Measurements from ENCODE around the gene ART5. TPM values are rescaled to one million over a fixed set of nuclear protein-coding genes. Genes with fewer than 3 reads are reported as not detected.
A peak's percentile ranks its signal among the peaks of the same experiment; 100 is the strongest.

ART5 gene, protein sequence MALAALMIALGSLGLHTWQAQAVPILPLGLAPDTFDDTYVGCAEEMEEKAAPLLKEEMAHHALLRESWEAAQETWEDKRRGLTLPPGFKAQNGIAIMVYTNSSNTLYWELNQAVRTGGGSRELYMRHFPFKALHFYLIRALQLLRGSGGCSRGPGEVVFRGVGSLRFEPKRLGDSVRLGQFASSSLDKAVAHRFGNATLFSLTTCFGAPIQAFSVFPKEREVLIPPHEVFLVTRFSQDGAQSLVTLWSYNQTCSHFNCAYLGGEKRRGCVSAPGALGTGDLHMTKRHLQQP
- not detected for total RNA-seq

DNA sequence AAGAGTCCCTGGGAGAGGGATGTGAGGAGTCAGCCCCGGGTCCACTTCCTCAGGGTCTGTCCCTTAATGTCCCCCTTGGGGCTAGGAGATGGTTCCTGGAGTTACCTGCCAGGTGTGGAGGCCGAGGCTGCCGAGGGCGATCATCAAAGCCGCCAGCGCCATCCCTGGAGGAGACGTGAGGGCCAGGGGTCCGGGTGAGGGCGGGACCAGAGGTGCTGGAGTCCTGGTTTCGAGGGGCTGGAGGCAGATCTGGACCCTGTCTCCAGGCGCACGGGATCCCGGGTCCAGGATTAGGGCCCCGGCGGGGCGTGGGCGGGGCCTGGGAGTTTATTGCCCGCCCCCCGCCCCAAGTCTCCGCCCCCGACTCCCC is at the start of gene ART5:
Gene ART5 (minus strand): TSS at position 292 of the 370 bp plus-strand sequence. CDS start 130 bp downstream, at position 162.
- H3K9me3 ChIP-seq = no peaks in the 10 kb centered on the region
- no peaks in the 10 kb centered on the region for H3K36me3 ChIP-seq
- H3K27ac ChIP-seq = no peak within 1 kb of the TSS
- H3K4me3 ChIP-seq = peak within 1 kb of the TSS; percentile 57 to 64
- no peak for DNase-seq (ENCODE audit: low spot score in 2 of 2)
- TF ChIP-seq, protein P1, sequence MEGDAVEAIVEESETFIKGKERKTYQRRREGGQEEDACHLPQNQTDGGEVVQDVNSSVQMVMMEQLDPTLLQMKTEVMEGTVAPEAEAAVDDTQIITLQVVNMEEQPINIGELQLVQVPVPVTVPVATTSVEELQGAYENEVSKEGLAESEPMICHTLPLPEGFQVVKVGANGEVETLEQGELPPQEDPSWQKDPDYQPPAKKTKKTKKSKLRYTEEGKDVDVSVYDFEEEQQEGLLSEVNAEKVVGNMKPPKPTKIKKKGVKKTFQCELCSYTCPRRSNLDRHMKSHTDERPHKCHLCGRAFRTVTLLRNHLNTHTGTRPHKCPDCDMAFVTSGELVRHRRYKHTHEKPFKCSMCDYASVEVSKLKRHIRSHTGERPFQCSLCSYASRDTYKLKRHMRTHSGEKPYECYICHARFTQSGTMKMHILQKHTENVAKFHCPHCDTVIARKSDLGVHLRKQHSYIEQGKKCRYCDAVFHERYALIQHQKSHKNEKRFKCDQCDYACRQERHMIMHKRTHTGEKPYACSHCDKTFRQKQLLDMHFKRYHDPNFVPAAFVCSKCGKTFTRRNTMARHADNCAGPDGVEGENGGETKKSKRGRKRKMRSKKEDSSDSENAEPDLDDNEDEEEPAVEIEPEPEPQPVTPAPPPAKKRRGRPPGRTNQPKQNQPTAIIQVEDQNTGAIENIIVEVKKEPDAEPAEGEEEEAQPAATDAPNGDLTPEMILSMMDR (IDR thresholded peaks at IDR 0.05) = no peak
- H3K27me3 ChIP-seq = no peaks in the 10 kb centered on the region
- H3K4me1 ChIP-seq = peaks cover 0 to 5% of the 10 kb centered on the region in 2 donors
- intact Hi-C loops (cut with DNase I) = no loop called here

DNA sequence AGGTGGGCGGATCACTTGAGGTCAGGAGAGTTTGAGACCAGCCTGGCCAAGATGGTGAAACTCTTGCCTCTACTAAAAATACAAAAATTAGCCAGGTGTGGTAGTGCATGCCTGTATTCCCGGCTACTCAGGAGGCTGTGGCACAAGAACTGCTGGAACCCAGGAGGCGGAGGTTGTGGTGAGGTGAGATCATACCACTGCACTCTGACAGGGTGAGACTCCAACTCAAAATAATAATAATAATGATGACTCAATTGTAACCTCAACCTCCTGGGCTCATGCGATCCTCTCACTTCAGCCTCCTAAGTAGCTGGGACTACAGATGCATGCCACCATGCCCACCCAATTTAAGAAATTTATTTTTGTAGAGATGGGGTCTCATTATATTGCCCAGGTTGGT is 45.0 kb upstream of the ART5 start:
- Histone ChIP-seq H3K27ac (no peak overlapping the region), H3K27me3 (no peaks in the 10 kb centered on the region), H3K9me3 (no peaks in the 10 kb centered on the region), H3K4me1 (no peaks in the 10 kb centered on the region), H3K36me3 (peaks cover 75 to 95% of the 10 kb centered on the region in 2 donors), H3K4me3 (no peak overlapping the region)
- DNase-seq (ENCODE audit: low spot score in 2 of 2) = no peak
- TF ChIP-seq, protein P1 (IDR thresholded peaks at IDR 0.05) = no peak
- intact Hi-C loops (cut with DNase I) = no loop called here

DNA sequence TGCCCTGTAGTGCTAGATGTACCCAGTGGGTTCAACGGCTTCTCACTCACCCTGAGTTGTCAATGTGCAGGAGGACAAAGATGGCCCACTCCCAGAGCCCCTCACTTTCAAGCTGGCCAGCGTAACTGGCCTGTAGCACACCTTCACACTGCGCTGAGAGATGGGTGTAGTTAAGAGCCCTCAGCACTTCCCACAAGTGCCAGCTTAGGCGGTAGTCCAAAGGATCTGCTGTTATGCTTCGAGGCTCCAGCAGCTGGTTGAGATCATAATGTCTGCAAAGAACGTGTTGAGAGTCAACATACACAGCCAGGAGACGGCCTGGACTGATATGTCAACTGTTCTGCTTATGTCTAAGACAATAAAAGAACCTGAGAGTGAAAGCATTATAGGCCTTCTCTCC is 44.1 kb upstream of the ART5 start:
- intact Hi-C loops (cut with DNase I) = no loop called here
- Histone ChIP-seq H3K36me3 (peaks cover 75 to 95% of the 10 kb centered on the region in 2 donors), H3K9me3 (no peaks in the 10 kb centered on the region), H3K27me3 (no peaks in the 10 kb centered on the region), H3K4me1 (no peaks in the 10 kb centered on the region), H3K27ac (no peak overlapping the region), H3K4me3 (no peak overlapping the region)
- TF ChIP-seq, protein P1 (IDR thresholded peaks at IDR 0.05) = no peak
- DNase-seq (ENCODE audit: low spot score in 2 of 2) = no peak

DNA sequence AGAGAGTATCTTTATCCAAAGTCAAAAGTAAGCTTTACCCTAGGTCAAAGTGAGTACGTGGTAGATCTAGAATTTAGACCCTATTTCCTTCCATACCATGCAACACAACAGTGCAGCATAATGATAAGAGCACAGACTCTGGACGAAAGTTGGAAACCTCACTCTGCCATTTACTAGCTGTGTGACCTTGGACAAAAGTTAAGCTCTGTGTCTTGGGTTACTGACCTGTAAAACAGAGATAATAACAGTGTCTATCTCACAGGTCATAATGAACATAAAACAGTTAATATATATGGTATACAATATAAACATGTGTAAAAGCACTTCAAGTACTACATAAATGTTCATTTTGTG is 43.0 kb upstream of the ART5 start:
- TF ChIP-seq, protein P1 (IDR thresholded peaks at IDR 0.05) = no peak
- H3K9me3 ChIP-seq = no peaks in the 10 kb centered on the region
- no peak overlapping the region for H3K27ac ChIP-seq
- H3K4me1 ChIP-seq = no peaks in the 10 kb centered on the region
- H3K4me3 ChIP-seq = no peak overlapping the region
- intact Hi-C loops (cut with DNase I) = no loop called here
- H3K27me3 ChIP-seq = no peaks in the 10 kb centered on the region
- no peak for DNase-seq (ENCODE audit: low spot score in 2 of 2)
- peaks cover 78 to 95% of the 10 kb centered on the region in 2 donors for H3K36me3 ChIP-seq

DNA sequence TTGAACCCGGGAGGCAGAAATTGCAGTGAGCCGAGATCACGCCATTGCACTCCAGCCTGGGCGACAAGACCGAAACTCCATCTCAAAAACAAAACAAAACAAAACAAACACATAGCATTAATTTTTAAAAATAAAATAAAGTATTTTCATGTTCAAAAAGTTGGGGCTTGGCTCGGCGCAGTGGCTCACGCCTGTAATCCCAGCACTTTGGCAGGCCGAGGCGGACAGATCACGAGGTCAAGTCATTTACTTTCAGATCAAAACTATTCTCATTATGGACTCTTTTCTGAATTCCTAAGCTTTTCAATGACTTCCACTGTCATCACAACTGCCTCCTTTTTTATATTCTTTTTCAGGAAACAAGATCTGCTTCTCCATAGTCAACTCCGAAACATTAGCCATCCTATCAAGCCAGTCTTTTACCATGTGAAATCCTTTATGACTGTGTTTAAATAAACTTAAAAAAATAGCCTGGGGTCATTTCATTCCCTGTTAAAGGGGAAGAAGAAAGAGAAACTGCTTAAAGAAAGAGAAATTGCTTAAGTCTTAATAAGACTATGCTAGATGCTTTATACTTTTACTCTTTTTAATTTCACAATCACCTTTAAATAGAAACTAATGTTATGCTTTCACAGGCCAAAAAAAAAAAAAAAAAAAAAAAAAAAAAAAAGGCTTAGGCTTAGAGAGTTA is 42.5 kb upstream of the ART5 start:
- Histone ChIP-seq H3K4me1 (no peaks in the 10 kb centered on the region), H3K27ac (no peak overlapping the region), H3K36me3 (peaks cover 76 to 95% of the 10 kb centered on the region in 2 donors), H3K9me3 (no peaks in the 10 kb centered on the region), H3K4me3 (no peak overlapping the region), H3K27me3 (no peaks in the 10 kb centered on the region)
- no peak for DNase-seq (ENCODE audit: low spot score in 2 of 2)
- TF ChIP-seq, protein P1 (IDR thresholded peaks at IDR 0.05) = no peak
- intact Hi-C loops (cut with DNase I) = no loop called here
